K562 (cell line): ENCODE measurements around the gene NOL4L. TPM values are rescaled to one million over a fixed set of nuclear protein-coding genes. Genes with fewer than 3 reads are reported as not detected.

Experiments used
- E2F3 ChIP-seq: fragments of 250-450 bp; sonication (Bioruptor Pico); IDR thresholded peaks from 2 replicates; pipeline ENCODE4 v1.4.0; 2020; ENCODE audit warnings: mild to moderate bottlenecking
- FOXJ3 ChIP-seq: sonication (generic); formaldehyde crosslinking; IDR thresholded peaks from 2 replicates; pipeline ENCODE4 v1.4.0; 2020; ENCODE audit warnings: mild to moderate bottlenecking, missing genetic modification reagents
- FOXP1 ChIP-seq: sonication (generic); formaldehyde crosslinking; IDR thresholded peaks from 2 replicates; pipeline ENCODE4 v1.8.0; 2022; ENCODE audit warnings: mild to moderate bottlenecking, missing genetic modification reagents
- KHSRP ChIP-seq: fragments of 450-650 bp; IDR thresholded peaks from 2 replicates; pipeline ENCODE4 v1.6.1; 2017
- MAZ ChIP-seq, 2 experiments: fragments of 450-650 bp in 1 of 2; sonication (generic) in 1 of 2; formaldehyde crosslinking; IDR thresholded peaks in 1 of 2; conservative IDR thresholded peaks in 1 of 2; 2 replicates each; pipeline versions ENCODE4 v1.4.0 to v1.5.0; 2020; ENCODE audit warnings: mild to moderate bottlenecking in 1 of 2, missing genetic modification reagents in 1 of 2
- POU5F1 ChIP-seq: fragments of 150-350 bp; IDR thresholded peaks from 2 replicates; pipeline ENCODE4 v1.6.1; 2014; ENCODE audit warnings: borderline replicate concordance, low read length, low read depth, mild to moderate bottlenecking; ENCODE audit not compliant: partially characterized antibody
- RBM17 ChIP-seq: fragments of 200-400 bp; formaldehyde crosslinking; IDR thresholded peaks from 2 replicates; pipeline ENCODE4 v1.6.1; 2017; ENCODE audit warnings: low read depth, mild to moderate bottlenecking, low read length, borderline replicate concordance
- RFX5 ChIP-seq: IDR thresholded peaks from 2 replicates; pipeline ENCODE4 v1.6.1; 2011; ENCODE audit warnings: low read depth, mild to moderate bottlenecking, improper control_type of control experiment, low read length
- RNF2 ChIP-seq: sonication (generic); IDR thresholded peaks from 2 replicates; pipeline ENCODE4 v1.6.1; 2016
- SRSF9 ChIP-seq: fragments of 200-400 bp; formaldehyde crosslinking; IDR thresholded peaks from 2 replicates; pipeline ENCODE4 v1.6.1; 2017; ENCODE audit warnings: low read depth, low read length, borderline replicate concordance
- TAL1 ChIP-seq: fragments of 450-650 bp; IDR thresholded peaks from 2 replicates; pipeline ENCODE4 v1.6.1; 2016; ENCODE audit warnings: mild to moderate bottlenecking
- THAP12 ChIP-seq: fragments of 250-450 bp; sonication (Bioruptor Pico); IDR thresholded peaks from 2 replicates; pipeline ENCODE4 v1.9.0; 2021; ENCODE audit warnings: mild to moderate bottlenecking, inconsistent platforms
- ZBTB40 ChIP-seq, 2 experiments: fragments of 450-650 bp in 1 of 2; sonication (generic) in 1 of 2; formaldehyde crosslinking in 1 of 2; IDR thresholded peaks; 2 replicates each; pipeline versions ENCODE4 v1.7.1 to v1.9.0; 2016 to 2022; ENCODE audit warnings: inconsistent platforms in 1 of 2, mild to moderate bottlenecking in 1 of 2, missing genetic modification reagents in 1 of 2
- ZNF140 ChIP-seq: fragments of 250-450 bp; sonication (Bioruptor Pico); IDR thresholded peaks from 2 replicates; pipeline ENCODE4 v1.8.0; 2021; ENCODE audit warnings: moderate library complexity, mild to moderate bottlenecking, inconsistent platforms
- ZNF778 ChIP-seq: fragments of 450-650 bp; formaldehyde crosslinking; IDR thresholded peaks from 2 replicates; pipeline ENCODE4 v1.4.0; 2020; ENCODE audit warnings: mild to moderate bottlenecking, moderate library complexity
- polyA plus RNA-seq, 8 experiments: library from polyadenylated mRNA; depleted of rRNA in 4 of 8; stranded (reverse) in 5 of 8; unstranded in 3 of 8; fragments of >200 nt; fragmentation: Nextera tagmentation in 2 of 8; fragmentation: Illumina TruSeq in 1 of 8; extraction: Ambion mirVana in 2 of 8; extraction: Trizol in 1 of 8; gene quantifications; 2 replicates each; pipeline versions ENCODE4 v1.2.1 to v1.2.3, GENCODE V29; 2011 to 2014; ENCODE audit warnings: inconsistent platforms in 1 of 8, missing spikeins in 1 of 8
- total RNA-seq, 7 experiments: library from RNA; depleted of rRNA in 6 of 7; stranded (reverse); fragments of >200 nt in 6 of 7; fragmentation: Illumina TruSeq in 2 of 7; extraction: Trizol in 2 of 7; gene quantifications; 2 replicates each; pipeline versions ENCODE4 v1.2.1 to v1.2.3, GENCODE V29; 2011 to 2021; ENCODE audit warnings: low replicate concordance in 1 of 7

NOL4L gene
- total and polyA plus RNA-seq, 9 of the 15 experiments (the other 6 are each of a cell fraction or from before 2014, with no cell fraction given) = 5.1 to 36.2 (median 13.6) TPM

GRCh38 chr20:32582659-32583580 lies 2.2 kb downstream of the NOL4L start (continued):
- TF ChIP-seq THAP12 (CRISPR knock-in tag) = 0 out of 2 replicates have a peak, but pooled peaks have one; percentile 43
- TF ChIP-seq RBM17 = no peak
- peak; percentile 16; the same call in 1 of the 2 replicates for TF ChIP-seq RNF2
- TF ChIP-seq POU5F1 = no peak
- no peak for TF ChIP-seq FOXP1 (CRISPR knock-in tag)
- no peak for TF ChIP-seq SRSF9
- no peak for TF ChIP-seq ZBTB40 (IDR thresholded peaks at IDR 0.05)
- TF ChIP-seq ZBTB40 (CRISPR knock-in tag; IDR thresholded peaks at IDR 0.05) = no peak
- TF ChIP-seq FOXJ3 = no peak
- TF ChIP-seq KHSRP = no peak
- no peak for TF ChIP-seq ZNF140 (CRISPR knock-in tag)
- no peak for TF ChIP-seq RFX5
- TF ChIP-seq E2F3 (CRISPR knock-in tag) = peak; percentile 57; the same call in 1 of the 2 replicates
- no peak for TF ChIP-seq ZNF778 (CRISPR knock-in tag)
- no peak for TF ChIP-seq TAL1
- peak; percentile 40 to 95 for TF ChIP-seq MAZ (CRISPR knock-in tag; conservative IDR thresholded peaks at IDR 0.05 in 1 of 2, IDR thresholded peaks at IDR 0.05 in 1 of 2)
